Stimulated activated CD4-positive, alpha-beta T cell treated with anti-CD3 and anti-CD28 coated beads, Interleukin-15, amount 100 ng/mL, for 48 hours (primary cell): ENCODE measurements around the gene PRKCE.

ENCODE experiments used
- DNase-seq, 2 donors: peaks; one replicate each; pipeline ENCODE4 v3.0.0-alpha.2; 2020; ENCODE audit warnings: low read depth in 2 of 2

The PRKCE gene

DNA sequence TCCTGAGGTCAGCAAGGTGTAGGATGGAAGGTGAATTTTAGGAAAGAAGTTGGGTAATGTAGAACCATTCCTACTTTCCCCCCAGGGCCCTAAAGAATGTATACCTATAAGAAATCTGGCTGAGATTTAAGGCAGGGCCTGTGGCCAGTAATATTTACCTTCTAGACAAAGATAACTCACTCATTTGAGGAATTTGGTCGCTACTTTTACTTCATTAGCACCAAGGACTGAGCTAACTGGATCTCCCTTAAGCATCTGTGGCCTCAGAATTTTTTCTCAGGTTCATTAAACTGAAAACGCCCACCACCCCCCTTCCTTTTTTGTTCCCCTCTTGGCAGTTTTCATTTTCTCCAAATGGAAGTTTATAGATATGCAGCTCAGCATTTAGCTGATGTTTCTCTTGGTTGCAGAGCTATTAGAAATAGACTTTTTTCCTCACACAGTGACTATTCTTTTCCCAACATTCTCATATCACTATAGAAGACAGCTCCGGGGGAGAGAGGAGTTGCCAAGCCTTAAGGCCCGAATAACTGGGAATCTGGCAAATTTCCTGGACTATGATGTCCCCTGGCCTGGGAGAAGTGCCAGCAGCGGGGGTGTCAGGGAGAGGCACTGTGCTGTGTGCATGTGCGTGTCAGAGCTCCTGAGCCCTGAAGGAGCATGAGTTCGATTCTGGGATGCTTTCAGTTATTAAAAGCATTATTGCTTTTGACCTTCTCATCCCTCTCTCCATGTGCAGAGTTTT, 310.9 kb downstream of the PRKCE start:
- no peak for DNase-seq

GRCh38 chr2:45963816-45964215, 312.3 kb downstream of the PRKCE start:
- no peak for DNase-seq

- no peak for DNase-seq
Observed at GRCh38 chr2:45964223-45964841, 312.9 kb downstream of the PRKCE start.

- no peak for DNase-seq
Observed at GRCh38 chr2:45964906-45965305, 313.4 kb downstream of the PRKCE start.

DNA sequence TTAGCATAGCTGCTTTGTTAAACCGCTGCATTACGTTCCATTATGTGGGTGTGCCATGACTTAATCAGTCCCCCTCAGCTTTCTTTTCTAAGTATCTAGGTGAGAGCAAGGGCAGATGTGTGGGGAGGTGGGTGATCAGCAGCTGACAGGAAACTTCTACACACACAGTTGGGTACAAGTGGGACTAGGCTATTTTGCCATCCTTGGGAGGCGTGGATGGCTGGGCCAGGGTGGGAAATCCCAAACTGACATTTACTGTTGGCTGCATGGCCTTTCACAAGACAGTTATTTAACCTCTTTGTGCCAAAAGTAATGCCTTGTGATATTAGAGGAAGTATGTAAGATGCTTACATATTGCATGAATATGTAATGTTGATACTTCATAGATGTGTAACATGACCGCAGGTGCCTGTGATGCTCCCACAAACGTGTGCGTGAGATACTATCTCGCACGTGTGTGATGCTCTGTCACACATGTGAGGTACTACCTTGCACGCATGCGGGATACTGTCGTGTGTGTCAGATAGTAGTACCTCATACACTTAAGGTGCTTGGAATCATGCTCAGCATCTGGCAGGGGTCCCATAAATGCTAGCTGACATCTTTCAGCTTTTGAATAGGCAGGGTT, 314.5 kb downstream of the PRKCE start:
- DNase-seq: no peak

DNA sequence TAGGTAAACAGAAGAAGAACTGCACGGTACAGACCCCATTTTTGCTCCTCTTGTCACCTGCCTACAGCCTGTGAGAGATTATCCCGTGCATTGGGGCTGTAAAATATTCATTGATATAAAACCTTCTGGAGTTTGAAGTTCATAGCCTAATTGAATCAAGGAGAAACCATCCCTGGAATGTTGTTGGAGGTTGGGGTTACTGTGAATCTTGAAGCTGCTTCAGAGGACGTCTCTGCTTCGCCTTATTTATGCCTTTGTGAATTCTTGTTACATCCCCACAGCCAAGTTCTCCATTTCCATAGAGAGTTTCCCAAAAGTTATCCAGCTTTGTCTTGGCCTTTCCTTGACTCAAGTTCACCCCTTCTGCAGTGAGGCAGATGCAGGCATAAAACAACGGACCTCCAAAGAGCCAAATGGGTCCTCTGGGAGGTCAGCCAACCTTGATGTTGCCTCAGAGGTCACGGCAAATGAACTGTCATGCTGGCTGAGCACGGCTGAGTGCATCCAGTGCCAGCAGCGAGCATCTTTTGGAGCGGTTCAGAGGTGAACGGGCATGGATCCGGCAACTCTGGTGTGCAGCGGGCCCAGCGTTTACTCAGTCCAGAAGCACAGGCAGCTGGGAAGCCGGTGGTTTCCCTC, 317.6 kb downstream of the PRKCE start:
- no peak for DNase-seq

- no peak for DNase-seq
Observed at GRCh38 chr2:45973426-45973825, 322.0 kb downstream of the PRKCE start.

DNA sequence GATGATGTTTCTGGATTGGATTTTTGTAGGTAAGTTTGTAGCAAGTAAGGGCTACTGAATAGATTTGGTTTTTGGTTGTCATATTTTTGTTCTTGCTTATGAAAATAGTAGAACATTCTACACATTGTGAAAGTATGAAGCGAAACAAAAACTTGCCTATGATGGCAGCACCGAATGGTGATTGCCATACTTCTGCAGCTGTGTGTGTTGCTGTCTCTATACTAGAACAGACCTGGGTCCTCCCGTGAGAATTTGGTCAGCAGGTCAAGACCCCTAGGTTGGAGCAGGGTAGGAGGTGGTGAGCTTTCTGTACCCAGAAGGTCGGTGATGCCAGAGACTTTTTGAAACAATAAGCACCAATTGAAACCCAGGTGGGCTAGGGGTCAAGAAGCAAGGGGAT, 322.6 kb downstream of the PRKCE start:
- no peak for DNase-seq

DNA sequence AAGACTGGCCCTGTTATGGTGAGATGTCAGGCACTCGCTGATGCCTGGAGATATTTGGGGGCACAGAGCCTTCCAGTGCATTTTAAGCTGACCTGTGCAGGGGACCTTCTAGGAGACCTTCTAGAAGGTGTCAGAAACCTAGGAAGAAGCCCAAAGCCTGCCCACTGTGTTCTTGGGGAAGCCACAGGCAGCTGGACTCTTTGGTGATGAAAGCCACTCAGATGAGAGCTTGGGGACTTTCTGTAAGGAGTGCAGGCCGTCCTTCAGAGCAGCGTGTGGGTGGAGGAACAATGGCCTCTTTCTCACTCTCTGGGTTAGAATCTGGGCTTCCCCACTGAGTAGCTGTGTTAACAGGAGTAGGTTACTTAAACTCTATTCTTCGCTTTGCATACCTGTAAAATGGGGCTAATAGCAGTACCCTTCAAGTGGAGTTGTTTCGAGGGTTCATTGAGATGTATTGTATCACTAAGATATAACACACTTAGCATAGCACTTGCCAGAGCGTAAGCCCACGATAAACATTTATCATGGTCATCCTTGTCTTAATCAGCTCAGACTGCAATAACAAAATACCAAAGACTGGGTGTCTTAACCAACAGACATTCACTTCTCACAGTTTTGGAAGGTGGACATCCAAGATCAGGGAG, 323.4 kb downstream of the PRKCE start:
- DNase-seq: no peak

DNA sequence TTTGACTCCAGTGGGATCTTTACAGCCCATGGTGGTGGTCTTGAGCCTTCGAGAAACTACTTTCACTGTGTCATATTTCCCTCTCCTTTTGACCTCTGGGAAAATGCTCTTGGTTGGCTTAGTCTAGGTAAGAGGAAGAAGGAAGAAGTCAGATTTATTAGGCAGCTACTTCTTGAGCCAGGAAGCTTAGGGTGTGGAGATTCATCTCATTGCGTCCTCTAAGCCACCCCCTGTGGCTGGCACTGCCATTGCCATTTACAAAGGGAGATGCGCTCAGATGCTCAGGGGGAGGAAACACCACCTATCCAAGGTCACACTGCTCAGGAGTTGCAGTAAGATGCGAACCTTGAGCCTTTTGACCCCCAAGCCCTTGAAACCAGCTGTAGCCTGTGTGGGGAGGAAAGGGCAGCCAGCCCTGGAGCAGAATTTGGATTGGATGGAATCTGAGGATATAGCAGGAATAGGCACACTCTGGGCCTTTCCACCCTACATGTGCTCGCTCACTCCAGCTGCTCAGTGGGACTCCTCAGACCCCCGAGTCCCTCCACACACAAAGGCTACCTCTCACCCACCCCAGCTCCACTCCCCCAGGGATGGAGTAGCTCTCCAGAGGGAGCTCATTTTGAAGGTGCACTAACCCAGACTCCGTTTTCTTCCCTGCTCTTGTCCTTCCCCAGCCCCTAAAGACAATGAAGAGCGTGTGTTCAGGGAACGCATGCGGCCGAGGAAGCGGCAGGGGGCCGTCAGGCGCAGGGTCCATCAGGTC, 324.5 kb downstream of the PRKCE start:
- DNase-seq: no peak

DNA sequence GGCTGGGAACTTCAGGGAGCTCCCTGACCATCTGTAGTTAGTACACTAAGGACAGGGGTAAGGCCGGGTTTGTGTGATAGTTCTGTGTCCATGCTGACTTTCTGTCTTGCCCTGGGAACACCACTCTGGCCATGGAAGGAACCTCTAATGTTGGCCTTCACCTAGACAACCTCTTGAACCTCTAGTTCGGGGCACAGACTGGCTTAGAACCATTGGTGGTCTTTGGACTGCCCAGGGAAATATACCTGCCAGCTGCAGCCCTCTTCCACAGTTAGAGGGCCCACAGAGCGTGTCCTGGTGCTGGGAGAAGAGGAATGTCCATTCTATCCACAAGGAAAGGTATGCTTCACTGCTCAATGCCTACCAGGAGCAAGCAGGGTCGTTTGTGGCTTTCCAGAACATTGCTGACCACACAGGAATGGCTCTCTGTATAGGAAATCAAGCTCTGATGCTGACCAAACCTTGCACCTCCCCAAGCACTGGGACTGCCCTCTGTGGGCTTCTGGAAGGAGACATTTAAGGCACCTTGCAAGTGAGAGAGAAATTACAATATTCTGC, 326.9 kb downstream of the PRKCE start:
- DNase-seq: no peak

GRCh38 chr2:45979065-45979464, 327.6 kb downstream of the PRKCE start:
- DNase-seq: no peak

- no peak for DNase-seq
Observed at GRCh38 chr2:45980161-45980865, 328.8 kb downstream of the PRKCE start.

DNA sequence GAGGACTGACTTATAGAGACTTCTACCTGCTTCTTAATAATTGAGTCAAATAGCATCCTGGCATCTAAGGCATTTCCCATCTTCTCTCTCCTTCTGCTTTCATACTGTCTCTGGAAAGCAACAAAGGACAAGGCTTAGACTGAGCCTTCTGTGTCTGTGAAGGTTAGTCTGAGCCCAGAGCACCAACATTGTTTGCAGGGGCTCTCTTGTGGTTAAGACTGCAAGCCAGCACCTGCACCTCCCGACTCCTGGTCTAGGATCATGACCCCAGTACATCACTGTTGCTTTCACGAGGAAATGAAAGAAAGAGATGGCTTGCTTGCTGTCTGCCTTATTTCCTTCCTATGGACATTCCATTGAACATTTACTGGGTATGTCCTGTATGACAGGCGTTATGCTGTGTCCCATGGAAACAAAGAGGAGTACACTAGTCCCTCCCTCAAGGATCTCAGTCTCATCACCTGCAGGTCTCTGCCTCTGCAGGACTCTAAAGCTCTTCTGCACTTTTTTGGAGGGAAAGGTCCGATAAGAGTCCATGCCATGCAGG, 330.0 kb downstream of the PRKCE start:
- DNase-seq: no peak

DNA sequence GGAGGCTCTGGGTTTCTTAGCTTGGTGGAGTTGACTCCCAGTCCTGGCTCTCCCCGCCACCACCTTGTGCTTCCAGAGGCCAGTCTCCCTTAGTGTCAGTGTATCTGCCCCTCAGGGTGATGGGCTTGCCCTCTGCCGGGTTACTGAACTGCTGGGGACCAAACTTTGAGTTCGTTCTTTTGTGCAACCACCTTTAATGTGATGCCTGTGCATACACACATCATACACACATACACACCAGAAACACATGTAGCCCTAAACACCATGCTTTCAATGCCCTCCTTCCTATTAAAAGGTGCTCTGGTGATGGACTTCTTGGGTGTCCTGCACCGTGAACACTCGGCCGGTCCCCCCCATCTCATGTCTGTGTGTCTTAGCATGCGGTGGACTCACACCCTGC, 330.6 kb downstream of the PRKCE start:
- no peak for DNase-seq

DNA sequence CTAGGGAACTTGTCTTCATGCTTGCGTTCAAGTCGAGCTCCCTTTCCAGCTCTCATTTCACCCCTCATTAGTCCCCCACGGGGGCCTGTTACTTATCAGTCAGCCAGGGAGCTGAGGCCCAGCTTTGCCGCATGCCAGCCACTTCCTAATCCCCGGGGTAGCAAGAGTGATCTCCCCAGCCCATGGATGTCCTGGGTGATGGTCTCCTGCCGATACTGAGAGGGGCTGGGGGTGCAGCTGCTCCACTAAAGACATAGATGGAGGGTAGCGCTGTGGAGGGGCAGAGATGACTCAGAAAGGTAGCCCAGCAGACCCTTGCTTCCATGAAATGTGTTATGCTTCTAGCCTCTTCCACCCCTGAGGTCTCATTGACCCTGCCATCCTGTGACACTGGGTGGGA, 331.7 kb downstream of the PRKCE start:
- no peak for DNase-seq

DNA sequence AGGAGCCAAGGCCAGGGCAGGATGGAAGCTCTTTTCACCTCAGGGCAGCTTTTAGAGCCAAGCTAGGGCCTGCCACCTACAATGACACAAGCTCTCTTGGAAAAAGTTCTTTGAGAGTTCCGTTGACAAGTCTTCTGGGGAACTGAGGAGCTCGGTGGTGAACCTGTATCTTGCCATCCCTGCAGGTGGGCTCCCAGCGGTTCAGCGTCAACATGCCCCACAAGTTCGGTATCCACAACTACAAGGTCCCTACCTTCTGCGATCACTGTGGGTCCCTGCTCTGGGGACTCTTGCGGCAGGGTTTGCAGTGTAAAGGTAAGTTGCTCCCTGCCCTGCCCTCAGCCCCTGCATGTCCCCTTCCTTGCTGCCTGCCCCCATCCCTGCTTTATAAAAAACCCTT, 332.9 kb downstream of the PRKCE start:
- no peak for DNase-seq

DNA sequence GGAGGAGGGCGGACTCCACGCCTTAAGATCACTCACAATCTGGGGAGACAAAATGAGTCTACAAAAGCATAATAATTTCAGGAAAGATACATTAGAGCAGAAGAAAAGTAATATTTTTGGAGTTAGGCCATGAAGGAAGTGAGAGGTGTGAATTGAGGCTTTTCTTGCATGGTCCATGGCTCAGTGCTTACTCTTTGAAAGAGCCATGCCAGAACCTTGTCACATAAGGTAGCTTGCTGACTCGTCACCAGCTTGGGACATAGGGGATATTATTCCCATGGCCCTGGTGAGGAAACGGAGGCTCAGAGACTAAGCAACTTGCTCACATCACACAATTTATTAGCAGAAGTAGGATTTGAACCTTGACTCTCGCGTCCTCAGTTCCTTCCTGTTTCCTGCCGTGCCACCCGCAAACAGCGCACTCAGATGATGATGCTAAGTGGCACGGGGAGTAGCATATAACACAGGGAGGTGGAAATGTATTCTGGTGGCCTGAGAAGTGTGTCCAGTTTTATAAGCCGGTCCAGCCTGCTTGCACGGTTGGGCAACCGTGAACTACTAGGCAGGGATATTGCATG, 333.5 kb downstream of the PRKCE start:
- no peak for DNase-seq

GRCh38 chr2:45986509-45986908, 335.0 kb downstream of the PRKCE start:
- DNase-seq: no peak

DNA sequence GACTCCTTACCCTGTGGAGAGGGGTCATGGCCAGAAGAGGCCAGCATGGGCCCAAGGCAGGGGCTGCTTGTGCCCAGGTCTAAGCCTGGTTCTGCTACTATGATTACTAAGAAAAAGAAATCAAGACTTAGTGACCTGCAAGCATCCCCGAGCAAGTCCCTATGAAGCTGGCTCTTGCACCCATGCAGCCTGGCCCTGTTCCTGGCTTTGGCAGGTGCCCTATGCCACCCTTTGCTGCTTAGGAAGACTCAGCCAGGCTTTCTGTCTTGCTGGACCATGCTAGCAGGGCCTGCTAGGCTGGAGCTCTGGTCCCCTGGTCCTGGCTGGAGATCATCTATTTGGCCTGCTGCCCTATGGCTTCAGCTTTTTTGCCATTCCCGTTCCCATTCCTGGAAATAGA, 336.4 kb downstream of the PRKCE start:
- no peak for DNase-seq
